Measurements from ENCODE around the gene WFDC12. TPM values are rescaled to one million over a fixed set of nuclear protein-coding genes. Genes with fewer than 3 reads are reported as not detected.

Gene WFDC12
- total and polyA plus RNA-seq, 4 donors = 0.85 to 5.9 (median 3.5) TPM

- DNase-seq = no peak
- Histone ChIP-seq H3K9ac (ENCODE audit: insufficient read depth in 1 of 2, low read length in 2 of 2) (no peak overlapping the region), H3K27me3 (ENCODE audit: control insufficient read depth in 3 of 3, insufficient read depth in 3 of 3, low read length in 2 of 3) (peaks cover 0 to 8% (median 0%) of the 10 kb centered on the region in 3 donors), H3K27ac (ENCODE audit: low read depth in 1 of 2, low read length in 1 of 2) (no peak overlapping the region), H3K36me3 (ENCODE audit: control insufficient read depth in 4 of 4, insufficient read depth in 4 of 4, low read length in 4 of 4) (no peaks in the 10 kb centered on the region), H3K4me1 (ENCODE audit: control insufficient read depth in 5 of 5, insufficient read depth in 5 of 5, low read length in 5 of 5) (peaks cover 0 to 2% (median 0%) of the 10 kb centered on the region in 5 donors), H3K4me3 (no peak overlapping the region), H3K9me3 (ENCODE audit: control insufficient read depth in 4 of 4, insufficient read depth in 3 of 4, low read length in 3 of 4) (peaks cover 0 to 3% (median 0%) of the 10 kb centered on the region in 4 donors)
- no peak for TF ChIP-seq CTCF (IDR thresholded peaks at IDR 0.05; ENCODE audit: control extremely low read depth, extremely low read depth)
- ATAC-seq (ENCODE audit: insufficient read depth, low FRiP score) = no peak
- WGBS, 2 donors = 85 to 88% methylated on average over 4 of the region's 4 CpGs
These were observed 8.4 kb downstream of the WFDC12 start for GRCh38 chr20:45115829-45116228.

GRCh38 chr20:45115386-45115774, 8.9 kb downstream of the WFDC12 start:
- Histone ChIP-seq H3K4me3 (no peak overlapping the region), H3K4me1 (ENCODE audit: control insufficient read depth in 5 of 5, insufficient read depth in 5 of 5, low read length in 5 of 5) (peaks cover 0 to 2% (median 0%) of the 10 kb centered on the region in 5 donors), H3K9ac (ENCODE audit: insufficient read depth in 1 of 2, low read length in 2 of 2) (no peak overlapping the region), H3K36me3 (ENCODE audit: control insufficient read depth in 4 of 4, insufficient read depth in 4 of 4, low read length in 4 of 4) (no peaks in the 10 kb centered on the region), H3K9me3 (ENCODE audit: control insufficient read depth in 4 of 4, insufficient read depth in 3 of 4, low read length in 3 of 4) (no peaks in the 10 kb centered on the region), H3K27me3 (ENCODE audit: control insufficient read depth in 3 of 3, insufficient read depth in 3 of 3, low read length in 2 of 3) (peaks cover 0 to 8% (median 0%) of the 10 kb centered on the region in 3 donors), H3K27ac (ENCODE audit: low read depth in 1 of 2, low read length in 1 of 2) (no peak overlapping the region)
- ATAC-seq (ENCODE audit: insufficient read depth, low FRiP score) (no peak), DNase-seq (no peak)
- TF ChIP-seq CTCF (IDR thresholded peaks at IDR 0.05; ENCODE audit: control extremely low read depth, extremely low read depth) = no peak
- 78 to 84% methylated on average over 3 of the region's 3 CpGs for WGBS, 2 donors

GRCh38 chr20:45114465-45115385, 9.5 kb downstream of the WFDC12 start, which contains the start of gene WFDC5:
WFDC5 (minus strand) TSS chr20:45115174; CDS start chr20:45115083, 91 bp downstream.
- Histone ChIP-seq H3K4me1 (ENCODE audit: control insufficient read depth in 5 of 5, insufficient read depth in 5 of 5, low read length in 5 of 5) (peaks cover 0 to 2% (median 0%) of the 10 kb centered on the region in 5 donors), H3K4me3 (no peak within 1 kb of the TSS), H3K9me3 (ENCODE audit: control insufficient read depth in 4 of 4, insufficient read depth in 3 of 4, low read length in 3 of 4) (no peaks in the 10 kb centered on the region), H3K27ac (ENCODE audit: low read depth in 1 of 2, low read length in 1 of 2) (no peak within 1 kb of the TSS), H3K27me3 (ENCODE audit: control insufficient read depth in 3 of 3, insufficient read depth in 3 of 3, low read length in 2 of 3) (peaks cover 0 to 8% (median 0%) of the 10 kb centered on the region in 3 donors), H3K36me3 (ENCODE audit: control insufficient read depth in 4 of 4, insufficient read depth in 4 of 4, low read length in 4 of 4) (no peaks in the 10 kb centered on the region), H3K9ac (ENCODE audit: insufficient read depth in 1 of 2, low read length in 2 of 2) (no peak within 1 kb of the TSS)
- DNase-seq (no peak), ATAC-seq (ENCODE audit: insufficient read depth, low FRiP score) (no peak)
- no peak for TF ChIP-seq CTCF (IDR thresholded peaks at IDR 0.05; ENCODE audit: control extremely low read depth, extremely low read depth)
- WGBS, 2 donors = 61 to 69% methylated on average over 16 of the region's 16 CpGs

Data from lung (tissue), 12 donors.